ENCODE data around the gene ACAD9.

- TF ChIP-seq CTCF (IDR thresholded peaks at IDR 0.05) (no peak), EZH2 (IDR thresholded peaks at IDR 0.05; ENCODE audit: borderline replicate concordance, insufficient read depth, low read depth, low read length, poor library complexity, severe bottlenecking) (no peak)
Measured at GRCh38 chr3:128889139-128889894, 9.9 kb downstream of the ACAD9 start.

Data from B cell (primary cell).